MCF 10A (cell line): ENCODE data around the gene C1orf115. TPM values are rescaled to one million over a fixed set of nuclear protein-coding genes. Genes with fewer than 3 reads are reported as not detected.
"Not testable (repeated sequence)": the region's sequence is repeated elsewhere in the genome, so short reads cannot be mapped to it uniquely, and the experiment has no call there.

Experiments
- BruUV-seq: library from RNA; stranded (reverse); fragments of 400-500 nt; replicated peaks from 2 replicates; lab custom pipeline; 2021; lab: Mats Ljungman, UMichigan
- CTCF ChIA-PET: fragments of 300-600 bp; sonication (Branson Sonifier 250); formaldehyde crosslinking; extraction: SDS; loops from one replicate; lab custom pipeline; 2021; ENCODE audit warnings: antibody characterized with exemption, inconsistent platforms; lab: Yijun Ruan, JAX
- POLR2A ChIA-PET: fragments of 300-600, 350-650 bp; sonication (Branson Sonifier 250); formaldehyde crosslinking; extraction: SDS; loops from one replicate; lab custom pipeline; 2020; ENCODE audit warnings: antibody characterized with exemption, inconsistent platforms; lab: Yijun Ruan, JAX
- DNase-seq: peaks from one replicate; pipeline ENCODE4 v3.0.0-alpha.2; 2018; ENCODE audit not compliant: unreplicated experiment
- H3K27ac Mint-ChIP-seq: one replicate; pipeline ENCODE4 v1.8.0; 2022; ENCODE audit warnings: mild to moderate bottlenecking, low read depth, mixed read lengths; ENCODE audit not compliant: unreplicated experiment
- H3K27me3 Mint-ChIP-seq: one replicate; pipeline ENCODE4 v1.8.0; 2022; ENCODE audit warnings: mixed read lengths; ENCODE audit not compliant: insufficient read depth, unreplicated experiment
- H3K36me3 Mint-ChIP-seq: one replicate; pipeline ENCODE4 v1.8.0; 2022; ENCODE audit warnings: mild to moderate bottlenecking, moderate library complexity, mixed read lengths; ENCODE audit not compliant: insufficient read depth, unreplicated experiment
- H3K4me1 Mint-ChIP-seq: one replicate; pipeline ENCODE4 v1.8.0; 2022; ENCODE audit warnings: mixed read lengths; ENCODE audit not compliant: insufficient read depth, unreplicated experiment
- H3K4me3 Mint-ChIP-seq: one replicate; pipeline ENCODE4 v1.8.0; 2022; ENCODE audit warnings: mild to moderate bottlenecking, moderate library complexity, mixed read lengths; ENCODE audit not compliant: unreplicated experiment
- H3K9me3 Mint-ChIP-seq: one replicate; pipeline ENCODE4 v1.8.0; 2022; ENCODE audit warnings: mixed read lengths; ENCODE audit not compliant: unreplicated experiment
- CTCF ChIP-seq: fragments of 200-600 bp; IDR thresholded peaks from one replicate; pipeline ENCODE4 v1.8.0; 2022; ENCODE audit warnings: antibody characterized with exemption, mild to moderate bottlenecking; ENCODE audit not compliant: unreplicated experiment
- intact Hi-C: fragments of 100-400 bp; cut with micrococcal nuclease; formaldehyde crosslinking; loops from 2 replicates; pipeline ENCODE4 v1.14.1; 2022
- total RNA-seq: library from RNA; stranded (reverse); gene quantifications from 2 replicates; pipeline ENCODE4 v1.2.3, GENCODE V29; 2022

Gene C1orf115
- total RNA-seq, 1 experiment from 2014 or later: 1.6 TPM

GRCh38 chr1:220717800-220718640 is 27.9 kb downstream of the C1orf115 start:
- intact Hi-C loops: no loop called here
- Mint-ChIP-seq H3K9me3 (no peaks in the 10 kb centered on the region), H3K27ac (no peak overlapping the region), H3K27me3 (no peaks in the 10 kb centered on the region), H3K4me1 (no peaks in the 10 kb centered on the region), H3K36me3 (no peaks in the 10 kb centered on the region), H3K4me3 (no peak overlapping the region)
- BruUV-seq: no TSS peak
- no peak for DNase-seq
- CTCF ChIA-PET: interaction anchor here (0.7 to 1.0 kb wide), 4 partner anchors 15 to 503 kb away, joined by 3 to 10 read pairs (median 3); no protein-coding TSS in a partner anchor
- TF ChIP-seq CTCF: no peak
- POLR2A ChIA-PET: interaction anchor here (0.7 kb wide), 1 partner anchor 10 kb away, joined by 3 read pairs; no protein-coding TSS in a partner anchor

GRCh38 chr1:220721266-220721665 is 31.1 kb downstream of the C1orf115 start:
- BruUV-seq, H3K27ac Mint-ChIP-seq, DNase-seq, H3K4me1 Mint-ChIP-seq, intact Hi-C loops, H3K9me3 Mint-ChIP-seq, H3K27me3 Mint-ChIP-seq, H3K4me3 Mint-ChIP-seq, H3K36me3 Mint-ChIP-seq: not testable (repeated sequence)
- ChIA-PET POLR2A (interaction anchor here (0.6 to 1.1 kb wide), 5 partner anchors 11 to 441 kb away, joined by 3 read pairs; no protein-coding TSS in a partner anchor), CTCF (interaction anchor here (0.6 to 3.1 kb wide), 10 partner anchors 10 to 441 kb away, joined by 3 to 18 read pairs (median 3); no protein-coding TSS in a partner anchor)

GRCh38 chr1:220726634-220727033 is 36.5 kb downstream of the C1orf115 start:
- DNase-seq: no peak
- H3K27ac Mint-ChIP-seq: no peak overlapping the region
- H3K4me3 Mint-ChIP-seq: no peak overlapping the region
- H3K27me3 Mint-ChIP-seq: no peaks in the 10 kb centered on the region
- H3K9me3 Mint-ChIP-seq: no peaks in the 10 kb centered on the region
- peaks cover 2% of the 10 kb centered on the region for H3K4me1 Mint-ChIP-seq
- H3K36me3 Mint-ChIP-seq: no peaks in the 10 kb centered on the region
- no TSS peak for BruUV-seq
- intact Hi-C loops: no loop called here
- peak; percentile 49 for TF ChIP-seq CTCF
- ChIA-PET POLR2A (no interaction called here), CTCF (interaction anchor here (0.5 to 3.5 kb wide), 14 partner anchors 11 to 446 kb away, joined by 3 to 17 read pairs (median 4); no protein-coding TSS in a partner anchor)

GRCh38 chr1:220727519-220727918 is 37.4 kb downstream of the C1orf115 start:
- no peak for DNase-seq
- BruUV-seq: no TSS peak
- POLR2A ChIA-PET: interaction anchor here (0.6 kb wide), 1 partner anchor 79 kb away, joined by 3 read pairs; no protein-coding TSS in a partner anchor
- no peak for TF ChIP-seq CTCF
- CTCF ChIA-PET: interaction anchor here (0.6 to 3.5 kb wide), 10 partner anchors 10 to 698 kb away, joined by 3 to 17 read pairs (median 4); no protein-coding TSS in a partner anchor
- Mint-ChIP-seq H3K36me3 (no peaks in the 10 kb centered on the region), H3K27me3 (no peaks in the 10 kb centered on the region), H3K27ac (no peak overlapping the region), H3K4me1 (peaks cover 10% of the 10 kb centered on the region), H3K4me3 (no peak overlapping the region), H3K9me3 (no peaks in the 10 kb centered on the region)
- intact Hi-C loops: no loop called here
